ENCODE data around the gene EPN2.

The EPN2 gene

GRCh38 chr17:19381741-19382444 is 144.7 kb downstream of the EPN2 start:
- no peak for DNase-seq (ENCODE audit: low spot score)

DNA sequence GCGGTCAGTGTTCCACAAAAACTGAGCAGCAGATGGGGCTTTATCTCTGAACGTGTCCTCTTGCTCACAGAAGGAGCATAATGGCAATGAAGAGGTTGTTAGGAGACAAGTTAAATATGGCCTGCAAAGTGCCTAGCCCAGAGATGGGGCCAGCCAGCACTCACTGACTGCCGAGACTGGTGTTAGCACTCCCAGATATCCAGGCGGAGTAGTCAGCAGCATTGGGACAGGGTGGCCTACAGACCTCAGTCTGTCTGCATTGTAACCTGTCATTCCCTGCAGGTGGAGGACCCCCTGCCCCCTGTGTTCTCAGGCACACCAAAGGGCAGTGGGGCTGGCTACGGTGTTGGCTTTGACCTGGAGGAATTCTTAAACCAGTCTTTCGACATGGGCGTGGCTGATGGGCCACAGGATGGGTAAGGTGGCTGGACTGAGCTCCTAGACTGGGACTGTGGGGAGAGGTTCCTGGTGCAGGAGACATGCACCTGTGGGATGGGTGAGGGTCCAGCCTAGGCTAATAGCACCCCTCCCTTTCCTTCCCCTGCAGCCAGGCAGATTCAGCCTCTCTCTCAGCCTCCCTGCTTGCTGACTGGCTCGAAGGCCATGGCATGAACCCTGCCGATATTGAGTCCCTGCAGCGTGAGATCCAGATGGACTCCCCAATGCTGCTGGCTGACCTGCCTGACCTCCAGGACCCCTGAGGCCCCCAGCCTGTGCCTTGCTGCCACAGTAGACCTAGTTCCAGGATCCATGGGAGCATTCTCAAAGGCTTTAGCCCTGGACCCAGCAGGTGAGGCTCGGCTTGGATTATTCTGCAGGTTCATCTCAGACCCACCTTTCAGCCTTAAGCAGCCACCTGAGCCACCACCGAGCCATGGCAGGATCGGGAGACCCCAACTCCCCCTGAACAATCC is 145.6 kb downstream of the EPN2 start:
- DNase-seq (ENCODE audit: low spot score), result no peak

- no peak for DNase-seq (ENCODE audit: low spot score)
Measured at GRCh38 chr17:19383681-19384470, 146.7 kb downstream of the EPN2 start.

- DNase-seq (ENCODE audit: low spot score), result peak; percentile 89
Measured at GRCh38 chr17:19384723-19385391, 147.7 kb downstream of the EPN2 start.

DNA sequence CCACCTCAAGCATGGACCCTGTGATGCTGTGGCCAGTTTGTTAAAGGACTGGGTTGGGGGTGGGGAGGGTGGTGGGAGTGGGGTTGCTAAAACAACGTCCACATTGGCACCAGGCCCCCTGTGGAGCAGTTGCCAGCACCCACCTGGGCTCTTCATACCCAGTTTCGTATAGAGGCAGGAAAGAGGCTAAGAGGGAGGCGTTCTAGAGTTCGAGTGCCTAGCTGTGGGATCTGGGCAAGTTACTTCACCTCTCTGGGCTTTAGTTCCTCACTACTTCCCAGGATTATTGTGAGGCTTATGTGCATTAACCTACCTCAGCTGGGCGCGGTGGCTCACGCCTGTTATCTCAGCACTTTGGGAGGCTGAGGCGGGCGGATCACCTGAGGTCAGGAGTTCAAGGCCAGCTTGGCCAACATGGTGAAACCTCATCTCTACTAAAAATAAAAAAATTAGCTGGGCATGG is 148.4 kb downstream of the EPN2 start:
- DNase-seq (ENCODE audit: low spot score), result no peak
